Measurements from ENCODE around the gene STIMATE. TPM values are rescaled to one million over a fixed set of nuclear protein-coding genes. Genes with fewer than 3 reads are reported as not detected.

Gene STIMATE
- polyA plus RNA-seq, 1 of the 3 experiments (the other 2 are of a cell fraction), result 9.3 TPM

DNA sequence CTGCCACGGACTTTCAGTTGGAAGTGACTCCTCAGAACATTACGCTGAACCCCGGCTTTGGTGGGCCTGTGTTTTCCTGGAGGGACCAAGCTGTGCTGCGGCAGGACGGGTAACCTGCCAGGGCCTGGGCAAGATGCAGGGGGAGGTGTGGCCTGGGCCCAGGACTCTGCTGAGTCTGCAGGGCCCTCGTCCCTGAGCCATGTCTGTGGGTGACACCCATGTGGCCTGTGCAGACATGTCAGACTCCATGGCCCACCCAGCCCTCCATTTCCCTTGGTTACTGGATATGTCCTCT lies 107.7 kb downstream of the STIMATE start:
- Histone ChIP-seq H3K27me3 (ENCODE audit: insufficient read depth) (no peaks in the 10 kb centered on the region), H3K4me1 (ENCODE audit: control insufficient read depth in 1 of 2, insufficient read depth in 2 of 2, low read depth in 1 of 2, low read length in 1 of 2) (peaks cover 0 to 3% of the 10 kb centered on the region in 2 experiments; a peak in 1 of 4 replicates), H3K4me3 (ENCODE audit: low read depth in 2 of 2, low read length in 1 of 2) (no peak overlapping the region), H3K9me2 (no peaks in the 10 kb centered on the region), H3F3A (replicated peaks; ENCODE audit: insufficient read depth) (no peaks in the 10 kb centered on the region), H3K9me3 (no peaks in the 10 kb centered on the region), H4K20me1 (ENCODE audit: insufficient read depth) (no peaks in the 10 kb centered on the region), H3K27ac (ENCODE audit: low read depth in 2 of 2, low read length in 1 of 2) (no peak overlapping the region), H3K36me3 (replicated peaks in 1 of 2; ENCODE audit: control insufficient read depth in 1 of 2, insufficient read depth in 2 of 2, low read length in 1 of 2) (no peaks in the 10 kb centered on the region), H3K4me2 (no peak overlapping the region), H3K9ac (no peak overlapping the region), H2AFZ (ENCODE audit: low read depth) (no peak overlapping the region), H3K79me2 (ENCODE audit: insufficient read depth) (no peaks in the 10 kb centered on the region)
- no peak for TF ChIP-seq TAF1 (IDR thresholded peaks at IDR 0.05; ENCODE audit: borderline replicate concordance, low read depth, low read length)
- no peak for TF ChIP-seq JUND (IDR thresholded peaks at IDR 0.05)
- TF ChIP-seq NFIC (IDR thresholded peaks at IDR 0.05; ENCODE audit: borderline replicate concordance), result no peak
- TF ChIP-seq, protein P1, sequence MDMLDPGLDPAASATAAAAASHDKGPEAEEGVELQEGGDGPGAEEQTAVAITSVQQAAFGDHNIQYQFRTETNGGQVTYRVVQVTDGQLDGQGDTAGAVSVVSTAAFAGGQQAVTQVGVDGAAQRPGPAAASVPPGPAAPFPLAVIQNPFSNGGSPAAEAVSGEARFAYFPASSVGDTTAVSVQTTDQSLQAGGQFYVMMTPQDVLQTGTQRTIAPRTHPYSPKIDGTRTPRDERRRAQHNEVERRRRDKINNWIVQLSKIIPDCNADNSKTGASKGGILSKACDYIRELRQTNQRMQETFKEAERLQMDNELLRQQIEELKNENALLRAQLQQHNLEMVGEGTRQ (IDR thresholded peaks at IDR 0.05; ENCODE audit: borderline replicate concordance, low read depth, low read length), result no peak
- TF ChIP-seq RCOR1 (IDR thresholded peaks at IDR 0.05; ENCODE audit: low read length), result no peak
- TF ChIP-seq, protein P2, sequence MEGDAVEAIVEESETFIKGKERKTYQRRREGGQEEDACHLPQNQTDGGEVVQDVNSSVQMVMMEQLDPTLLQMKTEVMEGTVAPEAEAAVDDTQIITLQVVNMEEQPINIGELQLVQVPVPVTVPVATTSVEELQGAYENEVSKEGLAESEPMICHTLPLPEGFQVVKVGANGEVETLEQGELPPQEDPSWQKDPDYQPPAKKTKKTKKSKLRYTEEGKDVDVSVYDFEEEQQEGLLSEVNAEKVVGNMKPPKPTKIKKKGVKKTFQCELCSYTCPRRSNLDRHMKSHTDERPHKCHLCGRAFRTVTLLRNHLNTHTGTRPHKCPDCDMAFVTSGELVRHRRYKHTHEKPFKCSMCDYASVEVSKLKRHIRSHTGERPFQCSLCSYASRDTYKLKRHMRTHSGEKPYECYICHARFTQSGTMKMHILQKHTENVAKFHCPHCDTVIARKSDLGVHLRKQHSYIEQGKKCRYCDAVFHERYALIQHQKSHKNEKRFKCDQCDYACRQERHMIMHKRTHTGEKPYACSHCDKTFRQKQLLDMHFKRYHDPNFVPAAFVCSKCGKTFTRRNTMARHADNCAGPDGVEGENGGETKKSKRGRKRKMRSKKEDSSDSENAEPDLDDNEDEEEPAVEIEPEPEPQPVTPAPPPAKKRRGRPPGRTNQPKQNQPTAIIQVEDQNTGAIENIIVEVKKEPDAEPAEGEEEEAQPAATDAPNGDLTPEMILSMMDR (IDR thresholded peaks at IDR 0.05), result no peak
- no peak for TF ChIP-seq CHD2 (IDR thresholded peaks at IDR 0.05; ENCODE audit: low read length, partially characterized antibody)
- 82% methylated on average over 4 of the region's 6 CpGs for WGBS (ENCODE audit: low lambda C conversion rate)
- ChIA-PET CTCF (interaction anchor here (1.9 kb wide), 1 partner anchor 10 kb away, joined by 5 read pairs; no protein-coding TSS in a partner anchor), POLR2A (no interaction called here)
- no peak for DNase-seq

DNA sequence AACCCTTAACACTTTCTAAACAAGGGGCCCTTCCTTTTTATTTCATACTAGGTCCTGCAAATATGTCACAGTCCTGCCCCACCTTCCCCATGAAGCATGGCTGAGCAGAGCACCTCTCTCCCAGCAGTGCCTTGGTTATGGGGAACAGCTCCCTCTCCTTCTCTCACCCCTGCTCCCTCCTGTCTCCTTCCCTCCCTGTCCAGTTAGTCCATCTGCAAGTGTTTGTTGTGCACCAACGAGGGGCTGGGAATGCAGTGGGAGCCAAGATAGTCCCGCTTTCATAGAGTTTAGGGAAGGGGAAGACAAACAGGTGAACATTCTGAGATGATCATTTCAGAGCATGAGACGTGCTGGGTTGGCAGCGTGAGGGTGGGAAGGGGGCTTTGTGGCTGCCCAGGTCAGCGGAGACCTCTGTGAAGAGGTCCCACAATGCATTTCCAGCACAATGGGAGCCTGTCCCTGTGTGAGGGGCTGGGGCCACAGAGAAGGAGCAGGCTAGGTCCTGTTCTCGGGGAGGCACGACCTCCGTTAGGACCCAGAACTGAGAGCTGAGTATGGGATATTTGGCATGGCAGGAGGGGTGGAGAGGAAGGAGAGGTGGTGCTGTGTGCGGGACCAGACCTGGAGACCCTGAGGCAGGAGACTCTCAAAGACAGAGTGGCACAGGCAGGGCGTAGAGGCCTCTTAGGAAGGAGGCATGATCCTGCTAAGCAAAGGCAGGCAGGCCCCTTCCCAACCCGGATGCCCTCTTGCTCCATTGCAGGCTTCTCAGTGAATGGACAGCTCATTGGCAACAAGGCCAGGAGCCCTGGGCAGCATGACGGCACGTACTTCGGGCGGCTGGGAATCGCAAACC lies 108.2 kb downstream of the STIMATE start:
- Histone ChIP-seq H3K27me3 (ENCODE audit: insufficient read depth) (no peaks in the 10 kb centered on the region), H3K27ac (ENCODE audit: low read depth in 2 of 2, low read length in 1 of 2) (no peak overlapping the region), H3K36me3 (replicated peaks in 1 of 2; ENCODE audit: control insufficient read depth in 1 of 2, insufficient read depth in 2 of 2, low read length in 1 of 2) (no peaks in the 10 kb centered on the region), H4K20me1 (ENCODE audit: insufficient read depth) (no peaks in the 10 kb centered on the region), H3K4me2 (no peak overlapping the region), H3K9me3 (no peaks in the 10 kb centered on the region), H3K4me3 (ENCODE audit: low read depth in 2 of 2, low read length in 1 of 2) (no peak overlapping the region), H3F3A (replicated peaks; ENCODE audit: insufficient read depth) (no peaks in the 10 kb centered on the region), H3K4me1 (ENCODE audit: control insufficient read depth in 1 of 2, insufficient read depth in 2 of 2, low read depth in 1 of 2, low read length in 1 of 2) (peaks cover 0 to 3% of the 10 kb centered on the region in 2 experiments; a peak in 1 of 4 replicates), H3K9me2 (no peaks in the 10 kb centered on the region), H3K9ac (no peak overlapping the region), H3K79me2 (ENCODE audit: insufficient read depth) (no peaks in the 10 kb centered on the region), H2AFZ (ENCODE audit: low read depth) (no peak overlapping the region)
- WGBS (ENCODE audit: low lambda C conversion rate), result 75% methylated on average over 10 of the region's 16 CpGs
- CTCF ChIA-PET, result interaction anchor here (1.5 kb wide), 1 partner anchor 22 kb away, joined by 3 read pairs; no protein-coding TSS in a partner anchor
- POLR2A ChIA-PET, result no interaction called here
- DNase-seq, result no peak
- TF ChIP-seq, protein P1 (IDR thresholded peaks at IDR 0.05; ENCODE audit: borderline replicate concordance, low read depth, low read length), result no peak
- TF ChIP-seq RAD21 (IDR thresholded peaks at IDR 0.05; ENCODE audit: low read length) (no peak), NFIC (IDR thresholded peaks at IDR 0.05; ENCODE audit: borderline replicate concordance) (no peak), SIN3A (IDR thresholded peaks at IDR 0.05; ENCODE audit: borderline replicate concordance, low read depth, low read length) (no peak)
- TF ChIP-seq, protein P3, sequence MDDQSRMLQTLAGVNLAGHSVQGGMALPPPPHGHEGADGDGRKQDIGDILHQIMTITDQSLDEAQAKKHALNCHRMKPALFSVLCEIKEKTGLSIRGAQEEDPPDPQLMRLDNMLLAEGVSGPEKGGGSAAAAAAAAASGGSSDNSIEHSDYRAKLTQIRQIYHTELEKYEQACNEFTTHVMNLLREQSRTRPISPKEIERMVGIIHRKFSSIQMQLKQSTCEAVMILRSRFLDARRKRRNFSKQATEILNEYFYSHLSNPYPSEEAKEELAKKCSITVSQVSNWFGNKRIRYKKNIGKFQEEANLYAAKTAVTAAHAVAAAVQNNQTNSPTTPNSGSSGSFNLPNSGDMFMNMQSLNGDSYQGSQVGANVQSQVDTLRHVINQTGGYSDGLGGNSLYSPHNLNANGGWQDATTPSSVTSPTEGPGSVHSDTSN (IDR thresholded peaks at IDR 0.05), result no peak
- TF ChIP-seq, protein P4, sequence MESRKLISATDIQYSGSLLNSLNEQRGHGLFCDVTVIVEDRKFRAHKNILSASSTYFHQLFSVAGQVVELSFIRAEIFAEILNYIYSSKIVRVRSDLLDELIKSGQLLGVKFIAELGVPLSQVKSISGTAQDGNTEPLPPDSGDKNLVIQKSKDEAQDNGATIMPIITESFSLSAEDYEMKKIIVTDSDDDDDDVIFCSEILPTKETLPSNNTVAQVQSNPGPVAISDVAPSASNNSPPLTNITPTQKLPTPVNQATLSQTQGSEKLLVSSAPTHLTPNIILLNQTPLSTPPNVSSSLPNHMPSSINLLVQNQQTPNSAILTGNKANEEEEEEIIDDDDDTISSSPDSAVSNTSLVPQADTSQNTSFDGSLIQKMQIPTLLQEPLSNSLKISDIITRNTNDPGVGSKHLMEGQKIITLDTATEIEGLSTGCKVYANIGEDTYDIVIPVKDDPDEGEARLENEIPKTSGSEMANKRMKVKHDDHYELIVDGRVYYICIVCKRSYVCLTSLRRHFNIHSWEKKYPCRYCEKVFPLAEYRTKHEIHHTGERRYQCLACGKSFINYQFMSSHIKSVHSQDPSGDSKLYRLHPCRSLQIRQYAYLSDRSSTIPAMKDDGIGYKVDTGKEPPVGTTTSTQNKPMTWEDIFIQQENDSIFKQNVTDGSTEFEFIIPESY (IDR thresholded peaks at IDR 0.05; ENCODE audit: borderline replicate concordance, low read depth), result no peak
- TF ChIP-seq, protein P5, sequence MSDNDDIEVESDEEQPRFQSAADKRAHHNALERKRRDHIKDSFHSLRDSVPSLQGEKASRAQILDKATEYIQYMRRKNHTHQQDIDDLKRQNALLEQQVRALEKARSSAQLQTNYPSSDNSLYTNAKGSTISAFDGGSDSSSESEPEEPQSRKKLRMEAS (IDR thresholded peaks at IDR 0.05; ENCODE audit: low read depth), result no peak
- TF ChIP-seq, protein P6, sequence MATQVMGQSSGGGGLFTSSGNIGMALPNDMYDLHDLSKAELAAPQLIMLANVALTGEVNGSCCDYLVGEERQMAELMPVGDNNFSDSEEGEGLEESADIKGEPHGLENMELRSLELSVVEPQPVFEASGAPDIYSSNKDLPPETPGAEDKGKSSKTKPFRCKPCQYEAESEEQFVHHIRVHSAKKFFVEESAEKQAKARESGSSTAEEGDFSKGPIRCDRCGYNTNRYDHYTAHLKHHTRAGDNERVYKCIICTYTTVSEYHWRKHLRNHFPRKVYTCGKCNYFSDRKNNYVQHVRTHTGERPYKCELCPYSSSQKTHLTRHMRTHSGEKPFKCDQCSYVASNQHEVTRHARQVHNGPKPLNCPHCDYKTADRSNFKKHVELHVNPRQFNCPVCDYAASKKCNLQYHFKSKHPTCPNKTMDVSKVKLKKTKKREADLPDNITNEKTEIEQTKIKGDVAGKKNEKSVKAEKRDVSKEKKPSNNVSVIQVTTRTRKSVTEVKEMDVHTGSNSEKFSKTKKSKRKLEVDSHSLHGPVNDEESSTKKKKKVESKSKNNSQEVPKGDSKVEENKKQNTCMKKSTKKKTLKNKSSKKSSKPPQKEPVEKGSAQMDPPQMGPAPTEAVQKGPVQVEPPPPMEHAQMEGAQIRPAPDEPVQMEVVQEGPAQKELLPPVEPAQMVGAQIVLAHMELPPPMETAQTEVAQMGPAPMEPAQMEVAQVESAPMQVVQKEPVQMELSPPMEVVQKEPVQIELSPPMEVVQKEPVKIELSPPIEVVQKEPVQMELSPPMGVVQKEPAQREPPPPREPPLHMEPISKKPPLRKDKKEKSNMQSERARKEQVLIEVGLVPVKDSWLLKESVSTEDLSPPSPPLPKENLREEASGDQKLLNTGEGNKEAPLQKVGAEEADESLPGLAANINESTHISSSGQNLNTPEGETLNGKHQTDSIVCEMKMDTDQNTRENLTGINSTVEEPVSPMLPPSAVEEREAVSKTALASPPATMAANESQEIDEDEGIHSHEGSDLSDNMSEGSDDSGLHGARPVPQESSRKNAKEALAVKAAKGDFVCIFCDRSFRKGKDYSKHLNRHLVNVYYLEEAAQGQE (IDR thresholded peaks at IDR 0.05; ENCODE audit: low read depth, low read length), result no peak
